Fibroblast of villous mesenchyme (primary cell): ENCODE data around the gene CHST9. TPM values are rescaled to one million over a fixed set of nuclear protein-coding genes. Genes with fewer than 3 reads are reported as not detected.

Experiments
- DNase-seq: peaks from one replicate; pipeline ENCODE4 v3.0.0-alpha.2; 2010; ENCODE audit warnings: low read depth
- H3K4me3 ChIP-seq: 2 replicates; pipeline ENCODE4 v1.5.1; 2011; ENCODE audit warnings: low read depth, mild to moderate bottlenecking, low read length
- CTCF ChIP-seq: IDR thresholded peaks from 2 replicates; pipeline ENCODE4 v1.5.1; 2012; ENCODE audit warnings: low read depth, mild to moderate bottlenecking, low read length; ENCODE audit not compliant: insufficient read depth
- total RNA-seq: library from RNA; depleted of rRNA; stranded (reverse); fragments of >200 nt; gene quantifications from 2 replicates; pipeline ENCODE4 v1.2.3, GENCODE V29; 2012

Gene CHST9
- total RNA-seq, 1 donor, result not detected

- DNase-seq, result no peak
- H3K4me3 ChIP-seq, result no peak overlapping the region
- TF ChIP-seq CTCF, result no peak
Observed at GRCh38 chr18:27014841-27015240, 170.3 kb downstream of the CHST9 start.

- DNase-seq, result no peak
- no peak overlapping the region for H3K4me3 ChIP-seq
- no peak for TF ChIP-seq CTCF
Observed at GRCh38 chr18:27010784-27011183, 174.3 kb downstream of the CHST9 start.

- TF ChIP-seq CTCF, result no peak
- no peak for DNase-seq
- H3K4me3 ChIP-seq, result no peak overlapping the region
Observed at GRCh38 chr18:27009293-27009692, 175.8 kb downstream of the CHST9 start.

GRCh38 chr18:27008575-27008974, 176.5 kb downstream of the CHST9 start:
- TF ChIP-seq CTCF, result no peak
- H3K4me3 ChIP-seq, result no peak overlapping the region

GRCh38 chr18:27007880-27008279, 177.2 kb downstream of the CHST9 start:
- DNase-seq, result no peak
- no peak overlapping the region for H3K4me3 ChIP-seq
- TF ChIP-seq CTCF, result no peak

More at GRCh38 chr18:27008575-27008974, 176.5 kb downstream of the CHST9 start:
- no peak for DNase-seq

- DNase-seq, result no peak
- TF ChIP-seq CTCF, result no peak
- H3K4me3 ChIP-seq, result no peak overlapping the region
Observed at GRCh38 chr18:27005589-27005988, 179.5 kb downstream of the CHST9 start.

- no peak overlapping the region for H3K4me3 ChIP-seq
- peak; percentile 3 for DNase-seq
- no peak for TF ChIP-seq CTCF
Observed at GRCh38 chr18:27004056-27004829, 180.9 kb downstream of the CHST9 start.
